WTC11 (cell line): Measurements from ENCODE around the gene TRAPPC11.

Experiments used
- ATF1 ChIP-seq: sonication (generic); formaldehyde crosslinking; IDR thresholded peaks from 2 replicates; pipeline ENCODE4 v1.8.1; 2023; ENCODE audit warnings: mild to moderate bottlenecking, moderate library complexity, missing genetic modification reagents
- CREB1 ChIP-seq: sonication (generic); formaldehyde crosslinking; IDR thresholded peaks from 2 replicates; pipeline ENCODE4 v1.8.0; 2023; ENCODE audit warnings: mild to moderate bottlenecking, missing genetic modification reagents
- E2F1 ChIP-seq: sonication (generic); formaldehyde crosslinking; IDR thresholded peaks from 2 replicates; pipeline ENCODE4 v1.8.0; 2022; ENCODE audit warnings: mild to moderate bottlenecking, missing genetic modification reagents
- GABPB1 ChIP-seq: sonication (generic); formaldehyde crosslinking; IDR thresholded peaks from 2 replicates; pipeline ENCODE4 v1.8.1; 2023; ENCODE audit warnings: mild to moderate bottlenecking, missing genetic modification reagents
- JUN ChIP-seq: sonication (generic); formaldehyde crosslinking; IDR thresholded peaks from 2 replicates; pipeline ENCODE4 v1.8.0; 2023; ENCODE audit warnings: mild to moderate bottlenecking, missing genetic modification reagents
- RORB ChIP-seq: fragments of 250-450 bp; sonication (Bioruptor Pico); IDR thresholded peaks from 2 replicates; pipeline ENCODE4 v1.9.0; 2021; ENCODE audit warnings: mild to moderate bottlenecking
- ZBTB21 ChIP-seq: sonication (generic); formaldehyde crosslinking; IDR thresholded peaks from 2 replicates; pipeline ENCODE4 v1.8.1; 2023; ENCODE audit warnings: mild to moderate bottlenecking, missing genetic modification reagents, borderline replicate concordance
- ZNF138 ChIP-seq: sonication (generic); formaldehyde crosslinking; conservative IDR thresholded peaks from 2 replicates; pipeline ENCODE4 v1.8.1; 2022; ENCODE audit warnings: mild to moderate bottlenecking, moderate library complexity, missing genetic modification reagents
- ZNF423 ChIP-seq: fragments of 250-450 bp; sonication (Bioruptor Pico); IDR thresholded peaks from 2 replicates; pipeline ENCODE4 v2.1.2; 2022; ENCODE audit warnings: mild to moderate bottlenecking, moderate library complexity
- TF ChIP-seq, protein P1 (sequence below): fragments of 200-600 bp; IDR thresholded peaks from 2 replicates; pipeline ENCODE4 v1.8.0; 2022; ENCODE audit warnings: antibody characterized with exemption
- TF ChIP-seq, protein P2 (sequence below): sonication (generic); formaldehyde crosslinking; IDR thresholded peaks from 2 replicates; pipeline ENCODE4 v1.8.0; 2022; ENCODE audit warnings: mild to moderate bottlenecking, missing genetic modification reagents
- TF ChIP-seq, protein P3 (sequence below): sonication (generic); formaldehyde crosslinking; IDR thresholded peaks from 2 replicates; pipeline ENCODE4 v1.8.1; 2022; ENCODE audit warnings: mild to moderate bottlenecking, moderate library complexity, missing genetic modification reagents
- TF ChIP-seq, protein P4 (sequence below): sonication (generic); formaldehyde crosslinking; IDR thresholded peaks from 2 replicates; pipeline ENCODE4 v1.8.1; 2023; ENCODE audit warnings: mild to moderate bottlenecking, missing genetic modification reagents, moderate library complexity

- TF ChIP-seq, protein P1, sequence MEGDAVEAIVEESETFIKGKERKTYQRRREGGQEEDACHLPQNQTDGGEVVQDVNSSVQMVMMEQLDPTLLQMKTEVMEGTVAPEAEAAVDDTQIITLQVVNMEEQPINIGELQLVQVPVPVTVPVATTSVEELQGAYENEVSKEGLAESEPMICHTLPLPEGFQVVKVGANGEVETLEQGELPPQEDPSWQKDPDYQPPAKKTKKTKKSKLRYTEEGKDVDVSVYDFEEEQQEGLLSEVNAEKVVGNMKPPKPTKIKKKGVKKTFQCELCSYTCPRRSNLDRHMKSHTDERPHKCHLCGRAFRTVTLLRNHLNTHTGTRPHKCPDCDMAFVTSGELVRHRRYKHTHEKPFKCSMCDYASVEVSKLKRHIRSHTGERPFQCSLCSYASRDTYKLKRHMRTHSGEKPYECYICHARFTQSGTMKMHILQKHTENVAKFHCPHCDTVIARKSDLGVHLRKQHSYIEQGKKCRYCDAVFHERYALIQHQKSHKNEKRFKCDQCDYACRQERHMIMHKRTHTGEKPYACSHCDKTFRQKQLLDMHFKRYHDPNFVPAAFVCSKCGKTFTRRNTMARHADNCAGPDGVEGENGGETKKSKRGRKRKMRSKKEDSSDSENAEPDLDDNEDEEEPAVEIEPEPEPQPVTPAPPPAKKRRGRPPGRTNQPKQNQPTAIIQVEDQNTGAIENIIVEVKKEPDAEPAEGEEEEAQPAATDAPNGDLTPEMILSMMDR = no peak
- TF ChIP-seq JUN (CRISPR knock-in tag) = no peak
- TF ChIP-seq, protein P2, sequence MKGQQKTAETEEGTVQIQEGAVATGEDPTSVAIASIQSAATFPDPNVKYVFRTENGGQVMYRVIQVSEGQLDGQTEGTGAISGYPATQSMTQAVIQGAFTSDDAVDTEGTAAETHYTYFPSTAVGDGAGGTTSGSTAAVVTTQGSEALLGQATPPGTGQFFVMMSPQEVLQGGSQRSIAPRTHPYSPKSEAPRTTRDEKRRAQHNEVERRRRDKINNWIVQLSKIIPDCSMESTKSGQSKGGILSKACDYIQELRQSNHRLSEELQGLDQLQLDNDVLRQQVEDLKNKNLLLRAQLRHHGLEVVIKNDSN (CRISPR knock-in tag) = no peak
- TF ChIP-seq ZNF138 (CRISPR knock-in tag) = no peak
- TF ChIP-seq ZBTB21 = no peak
- TF ChIP-seq, protein P3, sequence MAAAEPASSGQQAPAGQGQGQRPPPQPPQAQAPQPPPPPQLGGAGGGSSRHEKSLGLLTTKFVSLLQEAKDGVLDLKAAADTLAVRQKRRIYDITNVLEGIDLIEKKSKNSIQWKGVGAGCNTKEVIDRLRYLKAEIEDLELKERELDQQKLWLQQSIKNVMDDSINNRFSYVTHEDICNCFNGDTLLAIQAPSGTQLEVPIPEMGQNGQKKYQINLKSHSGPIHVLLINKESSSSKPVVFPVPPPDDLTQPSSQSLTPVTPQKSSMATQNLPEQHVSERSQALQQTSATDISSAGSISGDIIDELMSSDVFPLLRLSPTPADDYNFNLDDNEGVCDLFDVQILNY (CRISPR knock-in tag) = no peak
- no peak for TF ChIP-seq CREB1 (CRISPR knock-in tag)
- TF ChIP-seq RORB = no peak
- TF ChIP-seq GABPB1 = no peak
- no peak for TF ChIP-seq ATF1 (CRISPR knock-in tag)
- no peak for TF ChIP-seq ZNF423 (CRISPR knock-in tag)
- TF ChIP-seq, protein P4, sequence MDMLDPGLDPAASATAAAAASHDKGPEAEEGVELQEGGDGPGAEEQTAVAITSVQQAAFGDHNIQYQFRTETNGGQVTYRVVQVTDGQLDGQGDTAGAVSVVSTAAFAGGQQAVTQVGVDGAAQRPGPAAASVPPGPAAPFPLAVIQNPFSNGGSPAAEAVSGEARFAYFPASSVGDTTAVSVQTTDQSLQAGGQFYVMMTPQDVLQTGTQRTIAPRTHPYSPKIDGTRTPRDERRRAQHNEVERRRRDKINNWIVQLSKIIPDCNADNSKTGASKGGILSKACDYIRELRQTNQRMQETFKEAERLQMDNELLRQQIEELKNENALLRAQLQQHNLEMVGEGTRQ (CRISPR knock-in tag) = no peak
- TF ChIP-seq E2F1 (CRISPR knock-in tag) = no peak
Observed at GRCh38 chr4:183620421-183620820, 38.7 kb upstream of the TRAPPC11 start.
